RKO (cell line): ENCODE measurements around the gene APOB.
"Not testable (repeated sequence)": the region's sequence is repeated elsewhere in the genome, so short reads cannot be mapped to it uniquely, and the experiment has no call there.

Experiments
- DNase-seq: peaks from one replicate; pipeline ENCODE4 v3.0.0-alpha.2; 2016; ENCODE audit warnings: low spot score

APOB gene

GRCh38 chr2:21033237-21034155 lies 10.4 kb downstream of the APOB start:
- DNase-seq: no peak

- no peak for DNase-seq
These were observed 11.3 kb downstream of the APOB start for GRCh38 chr2:21032338-21033236.

DNA sequence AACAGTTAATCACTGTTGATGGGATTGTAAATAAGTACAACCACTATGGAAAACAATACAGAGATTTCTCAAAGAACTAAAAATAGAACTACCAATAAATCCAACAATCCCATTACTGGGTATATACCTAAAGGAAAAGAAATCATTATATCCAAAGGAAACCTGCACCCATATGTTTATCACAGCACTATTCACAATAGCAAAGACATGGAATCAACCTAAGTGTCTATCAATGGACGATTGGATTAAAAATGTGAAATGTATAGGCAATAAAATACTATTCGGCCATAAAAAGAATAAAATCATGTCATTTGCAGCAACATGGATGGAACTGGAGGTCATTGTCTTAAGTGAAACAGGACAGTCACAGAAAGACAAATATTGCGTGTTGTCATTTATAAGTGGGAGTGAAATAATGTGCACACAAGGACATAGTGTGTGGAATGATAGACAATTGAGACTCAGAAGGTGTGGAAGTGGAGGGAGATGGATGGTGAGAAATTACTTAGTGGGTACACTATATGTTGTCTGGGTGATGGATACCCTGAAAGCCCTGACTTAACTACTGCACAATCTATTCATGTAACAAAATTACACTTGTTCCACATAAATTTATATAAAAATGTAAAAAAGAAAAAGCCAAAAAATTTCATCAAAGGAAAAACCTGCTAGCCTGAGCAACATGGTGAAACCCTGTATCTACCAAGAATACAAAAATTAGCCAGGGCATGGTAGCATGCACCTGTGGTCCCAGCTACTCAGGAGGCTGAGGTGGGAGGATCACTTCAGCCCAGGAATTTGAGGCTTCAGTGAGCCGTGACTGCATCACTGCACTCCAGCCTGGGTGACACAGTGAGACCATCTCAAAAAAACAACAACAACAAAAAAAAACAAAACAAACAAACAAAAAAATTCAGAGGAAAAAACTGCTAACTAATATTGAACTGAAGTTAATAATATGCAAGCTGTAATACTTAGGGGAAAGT lies 12.6 kb downstream of the APOB start:
- DNase-seq: no peak

DNA sequence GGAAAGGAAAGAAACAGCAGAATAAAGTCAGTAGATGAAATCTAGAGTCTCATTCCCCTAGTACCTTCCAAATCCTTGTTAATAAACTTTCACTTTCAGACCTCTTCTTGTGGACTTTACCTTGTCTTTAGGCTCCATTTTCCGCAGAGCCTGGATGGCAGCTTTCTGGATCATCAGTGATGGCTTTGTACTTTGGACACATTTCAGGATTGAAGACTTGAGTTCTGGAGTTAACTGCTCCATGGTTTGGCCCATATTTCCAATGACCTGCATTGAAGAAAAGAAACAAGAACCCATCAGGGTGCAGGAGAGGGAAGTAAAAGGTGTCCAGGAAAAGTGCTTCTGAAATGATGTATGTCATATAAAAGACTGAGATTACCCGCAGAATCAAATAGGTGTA lies 14.4 kb downstream of the APOB start:
- no peak for DNase-seq

DNA sequence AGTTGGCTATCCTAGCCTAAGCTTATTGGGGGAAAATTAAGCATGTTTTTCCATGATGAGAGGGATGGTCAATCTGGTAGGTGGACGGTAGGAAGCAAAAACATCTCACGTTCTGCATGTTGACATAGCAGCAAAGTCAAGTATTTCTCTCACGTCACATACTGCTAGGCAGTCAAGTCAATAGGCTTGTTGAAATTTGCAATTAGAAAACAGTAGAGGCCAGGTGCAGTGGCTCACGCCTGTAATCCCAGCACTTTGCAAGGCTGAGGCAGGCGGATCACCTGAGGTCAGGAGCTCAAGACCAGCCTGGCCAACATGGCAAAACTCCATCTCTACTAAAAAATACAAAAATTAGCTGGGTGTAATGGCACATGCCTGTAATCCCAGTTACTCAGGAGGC lies 14.9 kb downstream of the APOB start:
- DNase-seq: not testable (repeated sequence)

GRCh38 chr2:21028021-21028947 lies 15.6 kb downstream of the APOB start:
- no peak for DNase-seq

- no peak for DNase-seq
These were observed 17.2 kb downstream of the APOB start for GRCh38 chr2:21026479-21027282.

GRCh38 chr2:21025690-21026478 lies 18.0 kb downstream of the APOB start:
- DNase-seq: no peak

DNA sequence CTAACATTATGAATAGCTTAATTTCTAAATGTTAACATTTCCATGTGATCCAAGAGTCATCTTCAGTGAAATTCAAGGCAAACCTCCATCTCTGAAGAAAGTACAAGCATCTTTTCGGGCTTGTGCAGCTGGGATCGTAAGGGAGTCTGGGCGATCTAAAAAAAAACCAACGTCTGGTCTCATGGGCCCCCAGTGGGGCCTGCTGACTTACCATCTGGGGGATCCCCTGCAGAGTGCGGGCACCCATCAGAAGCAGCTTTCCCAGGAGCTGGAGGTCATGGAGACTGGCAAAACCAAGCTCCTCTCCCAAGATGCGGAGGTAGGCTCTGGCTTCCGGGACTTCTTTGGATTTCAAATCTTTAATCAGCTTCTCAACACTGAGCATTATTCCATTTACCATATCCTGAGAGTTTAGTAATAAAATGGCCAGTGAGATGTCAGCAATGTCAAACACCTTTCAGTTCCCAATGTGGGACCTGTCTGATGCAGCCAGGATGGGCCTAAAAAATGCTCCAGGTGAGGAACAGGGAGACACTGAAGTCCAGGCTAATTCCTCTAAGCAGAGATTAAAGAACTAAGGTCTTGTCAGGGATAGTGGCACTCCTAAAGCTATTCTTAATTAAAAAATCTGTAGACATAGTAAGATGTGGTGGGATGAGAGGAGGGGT lies 19.0 kb downstream of the APOB start:
- no peak for DNase-seq

DNA sequence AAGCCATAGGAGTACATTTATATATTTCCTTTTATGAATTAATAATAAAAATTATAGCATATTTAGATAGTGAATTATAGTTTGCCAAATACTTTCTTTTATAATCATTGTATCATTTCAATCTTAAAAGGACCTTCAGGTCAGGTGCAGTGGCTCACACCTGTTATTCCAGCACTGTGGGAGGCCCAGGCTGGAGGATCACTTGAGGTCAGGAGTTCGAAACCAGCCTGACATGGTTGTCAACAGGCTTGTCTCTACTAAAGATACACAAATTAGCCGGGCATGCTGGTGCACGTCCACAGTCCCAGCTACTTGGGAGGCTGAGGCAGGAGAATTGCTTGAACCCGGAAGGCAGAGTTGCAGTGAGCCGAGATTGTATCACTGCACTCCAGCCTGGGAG lies 19.7 kb downstream of the APOB start:
- DNase-seq: no peak

DNA sequence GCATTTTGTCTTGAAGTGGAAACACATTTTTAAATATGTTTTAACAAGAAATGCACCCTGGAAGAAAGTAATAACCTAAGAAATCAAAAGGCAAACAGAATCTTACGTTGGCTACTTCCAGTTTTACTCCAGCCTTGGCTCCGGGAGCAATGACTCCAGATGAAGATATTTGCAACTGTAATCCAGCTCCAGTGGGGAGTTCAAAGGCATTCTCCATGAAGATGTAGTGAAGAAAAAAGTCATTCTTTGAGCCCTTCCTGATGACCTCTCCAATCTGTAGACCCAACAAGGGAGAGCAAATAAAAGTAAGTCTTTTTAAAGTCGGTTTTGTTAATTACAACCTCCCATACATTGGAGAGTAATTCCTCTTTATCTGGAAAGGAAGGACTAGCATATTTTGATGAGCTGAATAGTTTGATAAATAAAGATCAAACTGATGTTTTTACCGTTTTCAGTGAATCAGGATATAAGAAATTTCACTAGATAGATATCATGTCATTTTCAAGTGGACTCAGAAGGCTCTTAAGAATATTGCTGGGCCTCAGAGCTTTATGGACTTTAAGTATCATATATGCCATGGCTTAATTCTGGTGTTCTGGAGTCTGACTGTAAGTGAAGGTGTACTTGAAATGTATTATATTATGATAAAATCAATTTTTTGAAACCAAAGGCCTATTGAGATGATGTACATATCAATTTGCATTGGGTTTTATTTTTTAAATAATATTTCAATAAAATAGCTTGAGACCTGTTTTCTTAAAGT lies 20.3 kb downstream of the APOB start:
- no peak for DNase-seq

- DNase-seq: no peak
These were observed 21.0 kb downstream of the APOB start for GRCh38 chr2:21022792-21023367.

- no peak for DNase-seq
These were observed 22.4 kb downstream of the APOB start for GRCh38 chr2:21021430-21021829.

- DNase-seq: no peak
These were observed 23.1 kb downstream of the APOB start for GRCh38 chr2:21020668-21021288.

GRCh38 chr2:21020031-21020667 lies 23.7 kb downstream of the APOB start:
- DNase-seq: no peak

DNA sequence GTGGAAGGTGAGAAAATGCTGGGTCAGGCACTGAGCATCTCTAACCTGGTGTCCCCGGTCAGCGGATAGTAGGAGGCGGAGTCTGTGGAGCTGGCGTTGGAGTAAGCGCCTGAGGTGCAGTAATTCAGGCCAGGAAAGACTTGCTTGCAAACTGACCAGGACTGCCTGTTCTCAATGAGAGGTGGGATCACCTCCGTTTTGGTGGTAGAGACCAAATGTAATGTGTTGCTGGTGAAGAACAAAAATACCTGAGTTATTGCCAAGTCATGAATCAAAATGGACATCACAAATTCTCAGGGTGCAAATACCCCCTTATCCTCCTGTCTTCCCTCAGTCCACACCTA lies 24.2 kb downstream of the APOB start:
- no peak for DNase-seq
